Keratinocyte (primary cell): Measurements from ENCODE around the gene RAB3IL1. TPM values are rescaled to one million over a fixed set of nuclear protein-coding genes. Genes with fewer than 3 reads are reported as not detected.

Experiments
- DNase-seq: peaks from one replicate; pipeline ENCODE4 v3.0.0-alpha.2; 2011; ENCODE audit warnings: low read depth, missing footprints, low spot score
- FAIRE-seq: peaks from 2 replicates; lab custom pipeline; 2011; peaks lifted over from hg19 to GRCh38; lab: Jason Lieb, UNC
- H2AFZ ChIP-seq: 2 replicates; pipeline ENCODE4 v1.6.0; 2012; ENCODE audit warnings: low read length, control low read depth, inconsistent platforms; ENCODE audit not compliant: control insufficient read depth
- H3K27ac ChIP-seq: 2 replicates; pipeline ENCODE4 v1.5.1; 2011; ENCODE audit warnings: low read length; ENCODE audit not compliant: control insufficient read depth, insufficient read depth
- H3K27me3 ChIP-seq: 3 replicates; pipeline ENCODE4 v1.6.0; 2011; ENCODE audit warnings: low read length; ENCODE audit not compliant: control insufficient read depth, insufficient read depth; ENCODE audit errors: extremely low read depth
- H3K36me3 ChIP-seq, 2 experiments: 2 replicates in 1 of 2; 3 replicates in 1 of 2; pipeline ENCODE4 v1.5.1; 2011; ENCODE audit warnings: low read length in 2 of 2, mild to moderate bottlenecking in 1 of 2; ENCODE audit not compliant: control insufficient read depth in 2 of 2, insufficient read depth in 2 of 2; ENCODE audit errors: extremely low read depth in 1 of 2
- H3K4me1 ChIP-seq: 3 replicates; pipeline ENCODE4 v1.5.1; 2011; ENCODE audit warnings: low read length; ENCODE audit not compliant: control insufficient read depth, insufficient read depth; ENCODE audit errors: extremely low read depth
- H3K4me2 ChIP-seq: 3 replicates; pipeline ENCODE4 v1.6.0; 2011; ENCODE audit warnings: low read depth, low read length; ENCODE audit not compliant: control insufficient read depth, insufficient read depth; ENCODE audit errors: extremely low read depth
- H3K4me3 ChIP-seq, 3 experiments: fragments of 200-600 bp in 1 of 3; sonication (generic) in 1 of 3; 2 replicates in 2 of 3; 3 replicates in 1 of 3; pipeline ENCODE4 v1.5.1; 2011 to 2016; ENCODE audit warnings: low read length in 3 of 3, mild to moderate bottlenecking in 3 of 3, control low read depth in 2 of 3, inconsistent platforms in 1 of 3, low read depth in 1 of 3, mixed read lengths in 1 of 3, mixed run types in 1 of 3, moderate library complexity in 1 of 3; ENCODE audit not compliant: control insufficient read depth in 2 of 3, insufficient read depth in 2 of 3; ENCODE audit errors: extremely low read depth in 1 of 3
- H3K79me2 ChIP-seq: 2 replicates; pipeline ENCODE4 v1.6.0; 2012; ENCODE audit warnings: low read length; ENCODE audit not compliant: control insufficient read depth, insufficient read depth
- H3K9ac ChIP-seq: 3 replicates; pipeline ENCODE4 v1.6.0; 2011; ENCODE audit warnings: low read length; ENCODE audit not compliant: control insufficient read depth, insufficient read depth; ENCODE audit errors: extremely low read depth
- H3K9me1 ChIP-seq: 3 replicates; pipeline ENCODE4 v1.6.0; 2011; ENCODE audit warnings: low read length; ENCODE audit not compliant: control insufficient read depth, insufficient read depth; ENCODE audit errors: extremely low read depth
- H3K9me3 ChIP-seq: 2 replicates; pipeline ENCODE4 v1.5.1; 2012; ENCODE audit warnings: low read depth, low read length; ENCODE audit not compliant: control insufficient read depth
- H4K20me1 ChIP-seq: 3 replicates; pipeline ENCODE4 v1.6.0; 2011; ENCODE audit warnings: low read length; ENCODE audit not compliant: control insufficient read depth, insufficient read depth; ENCODE audit errors: extremely low read depth
- EZH2 ChIP-seq: IDR thresholded peaks from one replicate; pipeline ENCODE4 v1.6.1; 2012; ENCODE audit warnings: inconsistent platforms, mild to moderate bottlenecking, low read length, moderate library complexity
- dilution Hi-C: fragments of 300-500 bp; cut with MboI; formaldehyde crosslinking; loops from one replicate; pipeline ENCODE4 v1.7.0; 2020; ENCODE audit warnings: low sequenced_read_pairs; ENCODE audit not compliant: extremely low pct_ligation_motif_present
- polyA plus RNA-seq, 5 experiments: library from polyadenylated mRNA; depleted of rRNA in 3 of 5; stranded (reverse) in 3 of 5; stranded (forward) in 1 of 5; unstranded in 1 of 5; fragments of >200 nt; gene quantifications; 1 replicate in 1 of 5; 2 replicates in 3 of 5; 3 replicates in 1 of 5; pipeline versions ENCODE4 v1.2.1 to v1.2.3, GENCODE V29; 2011 to 2012; ENCODE audit warnings: missing spikeins in 2 of 5, low read depth in 1 of 5, low replicate concordance in 1 of 5
- TF ChIP-seq, protein P1 (sequence below), 3 experiments: IDR thresholded peaks in 1 of 3; conservative IDR thresholded peaks in 1 of 3; optimal IDR thresholded peaks in 1 of 3; 2 replicates in 2 of 3; 3 replicates in 1 of 3; pipeline versions ENCODE3 to v1.5.1; 2011; ENCODE audit warnings: low read length in 3 of 3, mild to moderate bottlenecking in 3 of 3, moderate library complexity in 2 of 3, control low read depth in 1 of 3, inconsistent platforms in 1 of 3; ENCODE audit not compliant: insufficient read depth in 2 of 3; ENCODE audit errors: extremely low read depth in 1 of 3

RAB3IL1 gene
- polyA plus RNA-seq, 1 donor (not counting 4 experiments of a cell fraction or from before 2014, with no cell fraction given): 0.31 TPM

DNA sequence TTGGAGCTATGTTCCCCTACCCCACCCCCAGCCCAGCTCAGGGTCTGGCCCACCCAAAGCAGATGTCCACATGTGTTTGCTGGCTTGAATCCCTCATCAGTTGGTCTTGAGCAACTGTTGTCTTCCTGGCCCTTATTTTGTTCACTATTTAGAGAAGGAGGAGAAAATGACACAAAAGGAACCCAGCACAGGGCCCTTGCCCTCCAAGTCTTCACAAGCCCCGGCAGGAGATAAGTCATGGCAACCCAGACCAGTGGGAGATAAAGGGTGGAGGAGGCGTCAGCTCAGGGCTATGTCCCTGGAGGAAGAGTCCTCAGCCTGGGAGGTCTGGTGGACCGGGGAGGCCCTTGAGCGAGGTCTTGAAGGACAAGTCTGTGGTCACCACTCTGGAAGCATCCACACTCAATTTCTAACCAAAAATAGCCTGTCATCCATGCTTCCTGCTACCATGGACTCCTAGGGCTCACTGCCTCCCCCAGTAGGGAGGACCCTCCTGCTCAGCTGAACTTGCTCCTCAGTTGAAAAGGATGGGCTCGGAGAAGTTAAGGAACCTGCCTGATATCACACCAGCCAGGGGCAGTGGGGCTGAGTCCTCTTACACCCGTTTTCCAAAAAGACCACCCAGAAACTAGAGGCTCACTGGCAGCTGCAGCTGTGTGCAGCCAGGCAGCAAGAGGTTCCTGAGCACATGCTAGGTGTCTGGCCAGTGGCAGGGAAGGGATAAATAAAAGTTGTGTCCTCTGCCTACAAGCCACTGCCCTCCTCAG is 1.8 kb upstream of the RAB3IL1 start:
- H3K4me1 ChIP-seq: no peaks in the 10 kb centered on the region
- FAIRE-seq: no peak
- dilution Hi-C loops: loop anchor here (25.0 kb wide), 1 partner anchor 168 kb away; no protein-coding TSS in a partner anchor

DNA sequence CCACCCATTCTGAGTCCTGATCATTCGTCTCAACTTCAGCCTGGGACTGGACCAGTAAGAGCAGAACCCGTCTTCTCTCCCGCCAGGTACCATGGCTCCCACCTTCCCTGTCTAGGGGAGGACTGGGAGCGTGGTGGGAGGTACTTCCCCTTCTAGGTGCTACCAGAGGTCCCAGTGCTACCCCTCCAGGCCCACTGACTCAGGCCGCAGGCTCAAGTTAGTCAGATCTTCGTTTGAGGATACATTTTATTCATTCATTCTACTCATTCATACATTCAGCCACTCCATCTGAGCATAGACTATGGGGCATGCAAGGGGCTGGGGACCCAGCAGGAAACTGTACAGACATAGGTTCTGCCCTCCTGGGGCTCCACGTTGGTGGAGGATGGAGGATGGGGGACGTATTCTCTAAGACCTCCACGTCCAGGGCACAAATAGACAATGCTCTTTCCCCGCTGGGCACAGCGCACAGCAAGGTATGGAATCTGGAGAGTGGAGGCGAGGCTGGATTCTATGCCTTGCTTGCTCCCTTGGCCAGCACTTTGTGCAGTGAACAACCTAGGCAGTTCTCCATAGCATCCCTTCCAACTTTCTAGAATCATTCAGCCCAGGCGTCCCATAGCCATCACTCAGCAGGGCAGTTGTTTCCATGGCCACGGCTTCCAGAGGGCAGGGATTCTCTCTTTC is 1.0 kb upstream of the RAB3IL1 start:
- Histone ChIP-seq H3K27ac (no peak overlapping the region), H3K27me3 (peaks cover 56% of the 10 kb centered on the region), H3K4me2 (peak overlapping the region; percentile 87), H3K9ac (no peak overlapping the region), H3K4me3 (no peak overlapping the region), H3K36me3 (no peaks in the 10 kb centered on the region), H4K20me1 (no peaks in the 10 kb centered on the region), H3K79me2 (no peaks in the 10 kb centered on the region), H3K9me1 (no peaks in the 10 kb centered on the region), H3K9me3 (no peaks in the 10 kb centered on the region), H2AFZ (no peak overlapping the region), H3K4me1 (no peaks in the 10 kb centered on the region)
- no peak for DNase-seq
- FAIRE-seq: no peak
- dilution Hi-C loops: loop anchor here (25.0 kb wide), 1 partner anchor 169 kb away; no protein-coding TSS in a partner anchor
- TF ChIP-seq, protein P1, sequence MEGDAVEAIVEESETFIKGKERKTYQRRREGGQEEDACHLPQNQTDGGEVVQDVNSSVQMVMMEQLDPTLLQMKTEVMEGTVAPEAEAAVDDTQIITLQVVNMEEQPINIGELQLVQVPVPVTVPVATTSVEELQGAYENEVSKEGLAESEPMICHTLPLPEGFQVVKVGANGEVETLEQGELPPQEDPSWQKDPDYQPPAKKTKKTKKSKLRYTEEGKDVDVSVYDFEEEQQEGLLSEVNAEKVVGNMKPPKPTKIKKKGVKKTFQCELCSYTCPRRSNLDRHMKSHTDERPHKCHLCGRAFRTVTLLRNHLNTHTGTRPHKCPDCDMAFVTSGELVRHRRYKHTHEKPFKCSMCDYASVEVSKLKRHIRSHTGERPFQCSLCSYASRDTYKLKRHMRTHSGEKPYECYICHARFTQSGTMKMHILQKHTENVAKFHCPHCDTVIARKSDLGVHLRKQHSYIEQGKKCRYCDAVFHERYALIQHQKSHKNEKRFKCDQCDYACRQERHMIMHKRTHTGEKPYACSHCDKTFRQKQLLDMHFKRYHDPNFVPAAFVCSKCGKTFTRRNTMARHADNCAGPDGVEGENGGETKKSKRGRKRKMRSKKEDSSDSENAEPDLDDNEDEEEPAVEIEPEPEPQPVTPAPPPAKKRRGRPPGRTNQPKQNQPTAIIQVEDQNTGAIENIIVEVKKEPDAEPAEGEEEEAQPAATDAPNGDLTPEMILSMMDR (optimal IDR thresholded peaks at IDR 0.05 in 1 of 3, IDR thresholded peaks at IDR 0.05 in 1 of 3, conservative IDR thresholded peaks at IDR 0.05 in 1 of 3; ENCODE audit: extremely low read depth in 1 of 3, insufficient read depth in 2 of 3, low read length in 3 of 3): no peak
- TF ChIP-seq EZH2: peak; percentile 46

More for the DNA sequence above, 1.8 kb upstream of the RAB3IL1 start:
- TF ChIP-seq EZH2: peak; percentile 1
- TF ChIP-seq, protein P1 (optimal IDR thresholded peaks at IDR 0.05 in 1 of 3, IDR thresholded peaks at IDR 0.05 in 1 of 3, conservative IDR thresholded peaks at IDR 0.05 in 1 of 3; ENCODE audit: extremely low read depth in 1 of 3, insufficient read depth in 2 of 3, low read length in 3 of 3): no peak
- no peak overlapping the region for H3K4me3 ChIP-seq
- H3K9ac ChIP-seq: no peak overlapping the region
- no peaks in the 10 kb centered on the region for H3K36me3 ChIP-seq
- H3K9me1 ChIP-seq: no peaks in the 10 kb centered on the region
- H3K27ac ChIP-seq: no peak overlapping the region
- no peak overlapping the region for H2AFZ ChIP-seq
- H3K27me3 ChIP-seq: peaks cover 63% of the 10 kb centered on the region
- no peaks in the 10 kb centered on the region for H3K9me3 ChIP-seq
- no peak for DNase-seq
- no peaks in the 10 kb centered on the region for H3K79me2 ChIP-seq
- H3K4me2 ChIP-seq: no peak overlapping the region
- H4K20me1 ChIP-seq: no peaks in the 10 kb centered on the region
